NCI-H510A (cell line): ENCODE data around the gene CTRB1.
"Not testable (repeated sequence)": the region's sequence is repeated elsewhere in the genome, so short reads cannot be mapped to it uniquely, and the experiment has no call there.

Experiments used
- DNase-seq: peaks from one replicate; lab custom pipeline; 2025; lab: John Stamatoyannopoulos, UW

Gene CTRB1

GRCh38 chr16:75204410-75204758 is 14.4 kb upstream of the CTRB1 start:
- no peak for DNase-seq

GRCh38 chr16:75204905-75205304 is 13.9 kb upstream of the CTRB1 start:
- not testable (repeated sequence) for DNase-seq

- not testable (repeated sequence) for DNase-seq
Measured at GRCh38 chr16:75205438-75205837, 13.3 kb upstream of the CTRB1 start.

GRCh38 chr16:75205961-75206748 is 12.6 kb upstream of the CTRB1 start:
- not testable (repeated sequence) for DNase-seq

- DNase-seq: no peak
Measured at GRCh38 chr16:75206749-75207451, 11.9 kb upstream of the CTRB1 start, which contains the start of gene CTRB2. TSS of gene CTRB2 (minus strand) at chr16:75207161. CDS start at chr16:75207141, 20 bp downstream.

- no peak for DNase-seq
Measured at GRCh38 chr16:75207831-75208230, 11.0 kb upstream of the CTRB1 start.

GRCh38 chr16:75208242-75208825 is 10.5 kb upstream of the CTRB1 start:
- DNase-seq: no peak

- DNase-seq: no peak
Measured at GRCh38 chr16:75208861-75209505, 9.8 kb upstream of the CTRB1 start.

GRCh38 chr16:75209514-75209913 is 9.3 kb upstream of the CTRB1 start:
- not testable (repeated sequence) for DNase-seq

GRCh38 chr16:75209944-75210343 is 8.8 kb upstream of the CTRB1 start:
- DNase-seq: no peak

- DNase-seq: not testable (repeated sequence)
Measured at GRCh38 chr16:75211286-75211685, 7.5 kb upstream of the CTRB1 start.

- DNase-seq: no peak
Measured at GRCh38 chr16:75216127-75216526, 2.7 kb upstream of the CTRB1 start.

GRCh38 chr16:75216576-75216975 is 2.2 kb upstream of the CTRB1 start:
- DNase-seq: no peak

- DNase-seq: no peak
Measured at GRCh38 chr16:75217389-75217851, 1.4 kb upstream of the CTRB1 start.

GRCh38 chr16:75219088-75219487 is 300 bp downstream of the CTRB1 start:
- no peak for DNase-seq

GRCh38 chr16:75219838-75220237 is 1.1 kb downstream of the CTRB1 start:
- no peak for DNase-seq

- no peak for DNase-seq
Measured at GRCh38 chr16:75222271-75222783, 3.5 kb downstream of the CTRB1 start.

- DNase-seq: not testable (repeated sequence)
Measured at GRCh38 chr16:75223129-75223528, 4.3 kb downstream of the CTRB1 start.

- no peak for DNase-seq
Measured at GRCh38 chr16:75224306-75225082, 5.7 kb downstream of the CTRB1 start.

GRCh38 chr16:75225092-75225491 is 6.3 kb downstream of the CTRB1 start:
- no peak for DNase-seq
